ENCODE results near the gene ATM.
"Not testable (repeated sequence)": the region's sequence is repeated elsewhere in the genome, so short reads cannot be mapped to it uniquely, and the experiment has no call there.

Gene ATM

DNA sequence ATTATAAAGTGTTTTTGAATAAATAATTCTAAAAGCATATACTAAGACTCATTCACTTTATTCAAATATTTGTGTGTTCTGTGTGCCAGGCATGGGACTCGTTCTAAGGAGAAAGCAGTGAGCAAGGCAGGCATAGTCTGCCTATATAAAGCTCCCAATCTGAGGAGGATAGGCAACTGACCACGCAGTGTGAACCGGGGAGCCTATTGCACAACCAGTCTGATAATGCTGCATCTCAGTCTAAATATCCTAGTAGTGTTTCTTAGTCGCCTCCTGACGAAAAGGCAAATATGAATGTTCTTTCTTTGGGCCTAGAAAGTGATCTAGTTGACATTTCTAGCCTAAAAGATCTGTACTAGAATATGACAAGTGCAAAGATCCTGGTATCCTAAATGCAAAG is 146.2 kb downstream of the ATM start:
- TF ChIP-seq ZFX (IDR thresholded peaks at IDR 0.05; ENCODE audit: borderline replicate concordance), result no peak
- TF ChIP-seq, protein P1, sequence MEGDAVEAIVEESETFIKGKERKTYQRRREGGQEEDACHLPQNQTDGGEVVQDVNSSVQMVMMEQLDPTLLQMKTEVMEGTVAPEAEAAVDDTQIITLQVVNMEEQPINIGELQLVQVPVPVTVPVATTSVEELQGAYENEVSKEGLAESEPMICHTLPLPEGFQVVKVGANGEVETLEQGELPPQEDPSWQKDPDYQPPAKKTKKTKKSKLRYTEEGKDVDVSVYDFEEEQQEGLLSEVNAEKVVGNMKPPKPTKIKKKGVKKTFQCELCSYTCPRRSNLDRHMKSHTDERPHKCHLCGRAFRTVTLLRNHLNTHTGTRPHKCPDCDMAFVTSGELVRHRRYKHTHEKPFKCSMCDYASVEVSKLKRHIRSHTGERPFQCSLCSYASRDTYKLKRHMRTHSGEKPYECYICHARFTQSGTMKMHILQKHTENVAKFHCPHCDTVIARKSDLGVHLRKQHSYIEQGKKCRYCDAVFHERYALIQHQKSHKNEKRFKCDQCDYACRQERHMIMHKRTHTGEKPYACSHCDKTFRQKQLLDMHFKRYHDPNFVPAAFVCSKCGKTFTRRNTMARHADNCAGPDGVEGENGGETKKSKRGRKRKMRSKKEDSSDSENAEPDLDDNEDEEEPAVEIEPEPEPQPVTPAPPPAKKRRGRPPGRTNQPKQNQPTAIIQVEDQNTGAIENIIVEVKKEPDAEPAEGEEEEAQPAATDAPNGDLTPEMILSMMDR (IDR thresholded peaks at IDR 0.05), result no peak
- H3K27ac ChIP-seq, result no peak overlapping the region

DNA sequence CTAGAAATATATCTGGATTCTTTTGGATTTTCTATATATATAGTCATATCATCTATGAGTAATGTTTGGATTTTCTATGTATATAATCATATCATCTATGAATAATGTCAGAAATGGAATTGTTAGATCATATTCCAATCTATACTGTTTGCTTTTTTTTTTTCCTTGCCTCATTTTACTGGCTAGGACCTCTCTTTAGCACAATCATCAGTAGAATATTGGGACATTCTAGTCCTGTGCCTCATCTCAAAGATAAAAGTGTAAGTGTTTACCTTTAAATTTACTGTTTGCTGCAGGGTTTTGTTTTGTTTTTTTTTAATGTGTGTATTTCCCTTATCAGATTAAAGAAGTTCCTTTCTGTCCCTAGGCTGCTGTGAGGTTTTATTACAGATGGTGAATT is 147.4 kb downstream of the ATM start:
- no peak overlapping the region for H3K27ac ChIP-seq
- TF ChIP-seq ZFX (IDR thresholded peaks at IDR 0.05; ENCODE audit: borderline replicate concordance), result no peak
- TF ChIP-seq, protein P1 (IDR thresholded peaks at IDR 0.05), result no peak

DNA sequence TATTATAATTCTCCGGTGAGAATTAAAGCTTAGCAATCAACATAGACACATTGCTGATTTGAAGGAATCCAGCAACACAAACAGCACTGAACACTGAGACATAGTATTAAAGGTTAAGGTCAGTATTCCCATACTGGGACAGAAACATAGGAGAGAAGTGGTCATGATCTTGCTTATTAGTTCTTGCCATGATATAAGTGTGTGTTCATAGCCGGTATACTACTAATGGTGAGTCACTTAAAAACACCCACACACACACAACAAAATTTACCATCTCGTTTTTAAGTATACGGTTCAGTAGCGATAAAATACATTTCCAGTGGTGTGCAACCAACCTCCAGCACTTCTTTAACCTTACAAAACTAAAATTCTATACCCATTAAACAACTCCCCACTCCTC is 148.1 kb downstream of the ATM start:
- TF ChIP-seq, protein P1 (IDR thresholded peaks at IDR 0.05), result no peak
- TF ChIP-seq ZFX (IDR thresholded peaks at IDR 0.05; ENCODE audit: borderline replicate concordance), result no peak

DNA sequence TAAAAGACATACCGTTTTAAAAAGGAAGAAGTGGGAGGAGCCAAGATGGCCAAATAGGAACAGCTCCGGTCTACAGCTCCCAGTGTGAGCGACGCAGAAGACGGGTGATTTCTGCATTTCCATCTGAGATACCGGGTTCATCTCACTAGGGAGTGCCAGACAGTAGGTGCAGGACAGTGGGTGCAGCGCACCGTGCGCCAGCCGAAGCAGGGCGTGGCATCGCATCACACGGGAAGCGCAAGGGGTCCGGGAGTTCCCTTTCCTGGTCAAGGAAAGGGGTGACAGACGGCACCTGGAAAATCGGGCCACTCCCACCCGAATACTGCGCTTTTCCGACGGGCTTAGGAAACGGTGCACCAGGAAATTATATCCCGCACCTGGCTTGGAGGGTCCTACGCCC is 150.6 kb downstream of the ATM start:
- not testable (repeated sequence) for H3K27ac ChIP-seq

More for the DNA sequence above, 148.1 kb downstream of the ATM start:
- H3K27ac ChIP-seq, result no peak overlapping the region

DNA sequence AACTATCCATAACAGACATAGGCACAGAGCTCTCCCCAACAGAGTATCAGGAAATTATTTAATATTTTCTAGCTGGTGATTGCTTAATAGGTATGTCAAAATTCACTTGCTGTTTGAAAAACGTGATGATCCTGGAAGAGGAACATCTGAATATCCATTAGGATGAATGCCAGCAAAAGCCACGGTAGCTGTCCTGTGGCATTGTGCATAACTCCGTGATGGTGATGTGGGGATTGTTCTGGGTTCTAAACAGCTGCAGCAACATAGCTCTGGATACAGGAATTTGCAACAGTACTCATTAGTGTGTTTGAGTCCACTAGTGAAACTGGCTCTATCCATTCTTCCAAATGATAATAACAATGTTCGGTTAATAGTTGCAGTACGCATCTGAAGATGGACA is 165.7 kb downstream of the ATM start:
- H3K27ac ChIP-seq, result no peak overlapping the region

DNA sequence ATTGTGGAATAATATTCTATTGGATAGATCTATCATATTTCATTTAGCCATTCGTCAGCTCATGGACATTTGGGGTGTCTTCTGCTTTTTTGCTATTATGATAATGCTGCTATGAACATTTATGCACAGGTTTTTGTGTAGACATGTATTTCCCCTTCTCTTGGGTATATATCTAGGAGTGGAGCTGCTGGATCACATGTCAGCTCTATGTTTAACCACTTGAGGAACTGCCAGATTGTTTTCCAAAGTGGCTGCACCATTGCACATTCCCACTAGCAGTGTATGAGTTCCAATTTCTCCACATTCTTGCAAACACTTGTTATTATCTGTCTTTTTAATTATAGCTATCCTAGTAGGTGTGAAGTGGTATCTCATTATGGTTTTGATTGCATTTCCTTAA is 169.5 kb downstream of the ATM start:
- no peak for TF ChIP-seq ZFX (IDR thresholded peaks at IDR 0.05; ENCODE audit: borderline replicate concordance)
- TF ChIP-seq, protein P1 (IDR thresholded peaks at IDR 0.05), result no peak
- no peak overlapping the region for H3K27ac ChIP-seq

More for the DNA sequence above, 165.7 kb downstream of the ATM start:
- TF ChIP-seq, protein P1 (IDR thresholded peaks at IDR 0.05), result no peak

DNA sequence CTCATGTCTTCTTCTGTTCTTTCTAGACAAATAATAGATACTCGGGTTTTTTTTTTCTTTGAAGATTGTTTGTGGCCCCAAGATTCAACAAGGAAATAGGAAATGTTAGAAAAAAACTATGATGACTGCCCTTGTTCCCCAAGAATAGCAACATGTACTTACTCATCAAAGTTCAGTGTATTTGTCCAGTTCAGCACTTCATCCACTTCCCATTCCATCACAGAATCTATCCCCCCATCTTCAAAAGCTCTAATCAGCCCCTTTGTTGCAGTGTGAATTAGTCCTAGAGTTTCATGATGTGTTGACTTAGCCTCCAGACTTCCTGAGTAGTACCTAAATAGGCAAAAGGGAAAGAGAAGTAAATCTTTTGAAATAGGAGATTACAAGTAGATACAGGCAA is 170.2 kb downstream of the ATM start:
- TF ChIP-seq, protein P1 (IDR thresholded peaks at IDR 0.05), result no peak
- no peak for TF ChIP-seq ZFX (IDR thresholded peaks at IDR 0.05; ENCODE audit: borderline replicate concordance)
- H3K27ac ChIP-seq, result no peak overlapping the region

DNA sequence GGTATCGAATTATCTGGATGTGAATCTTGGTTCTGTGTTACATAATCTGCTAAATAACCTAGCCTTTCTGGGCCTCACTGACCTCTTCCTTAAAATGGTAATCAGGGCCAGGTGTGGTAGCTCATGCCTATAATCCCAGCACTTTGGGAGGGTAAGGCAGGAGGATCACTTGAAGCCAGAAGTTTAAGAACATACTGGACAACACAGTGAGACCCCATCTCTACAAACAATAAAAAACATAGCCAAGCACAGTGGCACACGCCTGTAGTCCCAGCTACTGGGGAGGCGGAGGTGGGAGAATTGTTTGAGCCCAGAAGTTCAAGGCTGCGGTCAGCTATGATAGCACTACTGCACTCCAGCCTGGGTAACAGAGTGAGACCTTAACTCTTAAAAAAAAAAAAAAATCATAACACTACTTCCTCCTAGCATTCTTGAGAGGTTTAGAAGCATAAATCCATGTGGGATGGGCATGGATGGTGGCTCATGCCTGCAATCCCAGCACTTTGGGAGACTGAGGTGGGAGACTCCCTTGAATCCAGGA is 171.9 kb downstream of the ATM start:
- TF ChIP-seq, protein P1 (IDR thresholded peaks at IDR 0.05), result no peak
- TF ChIP-seq ZFX (IDR thresholded peaks at IDR 0.05; ENCODE audit: borderline replicate concordance), result no peak
- no peak overlapping the region for H3K27ac ChIP-seq

DNA sequence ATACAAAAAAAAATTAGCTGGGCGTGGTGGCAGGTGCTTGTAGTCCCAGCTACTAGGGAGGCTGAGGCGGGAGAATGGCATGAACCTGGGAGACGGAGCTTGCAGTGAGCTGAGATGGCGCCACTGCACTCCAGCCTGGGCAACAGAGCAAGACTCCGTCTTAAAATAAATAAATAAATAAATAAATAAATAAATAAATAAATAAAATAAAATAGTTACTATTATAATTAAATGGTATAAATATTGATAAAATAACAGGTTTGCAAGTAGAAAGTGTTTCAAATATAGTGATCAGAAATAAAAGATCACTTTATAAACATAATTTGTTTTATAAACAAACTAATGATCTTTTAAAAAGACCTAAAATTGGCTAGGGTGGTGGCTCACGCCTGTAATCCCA is 173.8 kb downstream of the ATM start:
- not testable (repeated sequence) for H3K27ac ChIP-seq

All from 22Rv1 (cell line).